ENCODE data around the gene BARX2. TPM values are rescaled to one million over a fixed set of nuclear protein-coding genes. Genes with fewer than 3 reads are reported as not detected.
"Not testable (repeated sequence)": the region's sequence is repeated elsewhere in the genome, so short reads cannot be mapped to it uniquely, and the experiment has no call there.

Gene BARX2
- total RNA-seq, 1 donor from 2014 or later: 0.18 TPM

- Mint-ChIP-seq H3K4me3 (ENCODE audit: unreplicated experiment) (no peak overlapping the region), H3K9me3 (ENCODE audit: unreplicated experiment) (no peaks in the 10 kb centered on the region), H3K4me1 (ENCODE audit: unreplicated experiment) (no peaks in the 10 kb centered on the region), H3K27me3 (ENCODE audit: unreplicated experiment) (peaks cover 1% of the 10 kb centered on the region), H3K36me3 (ENCODE audit: low read depth, unreplicated experiment) (no peaks in the 10 kb centered on the region), H3K27ac (ENCODE audit: unreplicated experiment) (no peak overlapping the region)
- peak; percentile 64 for TF ChIP-seq CTCF (IDR thresholded peaks at IDR 0.05; ENCODE audit: unreplicated experiment)
- DNase-seq (ENCODE audit: low spot score): peak; percentile 85
Measured at GRCh38 chr11:129331871-129332274, 43.8 kb upstream of the BARX2 start.

GRCh38 chr11:129333873-129334272, 41.8 kb upstream of the BARX2 start:
- no peak overlapping the region for H3K4me3 Mint-ChIP-seq (ENCODE audit: unreplicated experiment)
- H3K27ac Mint-ChIP-seq (ENCODE audit: unreplicated experiment): no peak overlapping the region
- no peak for DNase-seq (ENCODE audit: low spot score)
- TF ChIP-seq CTCF (IDR thresholded peaks at IDR 0.05; ENCODE audit: unreplicated experiment): peak; percentile 64
- H3K4me1 Mint-ChIP-seq (ENCODE audit: unreplicated experiment): no peaks in the 10 kb centered on the region
- H3K9me3 Mint-ChIP-seq (ENCODE audit: unreplicated experiment): no peaks in the 10 kb centered on the region
- no peaks in the 10 kb centered on the region for H3K36me3 Mint-ChIP-seq (ENCODE audit: low read depth, unreplicated experiment)
- H3K27me3 Mint-ChIP-seq (ENCODE audit: unreplicated experiment): peaks cover 1% of the 10 kb centered on the region

GRCh38 chr11:129344301-129344940, 31.2 kb upstream of the BARX2 start:
- H3K27ac Mint-ChIP-seq (ENCODE audit: unreplicated experiment); H3K4me1 Mint-ChIP-seq (ENCODE audit: unreplicated experiment); H3K36me3 Mint-ChIP-seq (ENCODE audit: low read depth, unreplicated experiment); H3K27me3 Mint-ChIP-seq (ENCODE audit: unreplicated experiment); H3K9me3 Mint-ChIP-seq (ENCODE audit: unreplicated experiment); H3K4me3 Mint-ChIP-seq (ENCODE audit: unreplicated experiment); DNase-seq (ENCODE audit: low spot score): not testable (repeated sequence)

GRCh38 chr11:129346916-129347315, 28.7 kb upstream of the BARX2 start:
- no peak for DNase-seq (ENCODE audit: low spot score)
- no peak for TF ChIP-seq CTCF (IDR thresholded peaks at IDR 0.05; ENCODE audit: unreplicated experiment)
- Mint-ChIP-seq H3K27me3 (ENCODE audit: unreplicated experiment) (no peaks in the 10 kb centered on the region), H3K27ac (ENCODE audit: unreplicated experiment) (no peak overlapping the region), H3K4me3 (ENCODE audit: unreplicated experiment) (no peak overlapping the region), H3K9me3 (ENCODE audit: unreplicated experiment) (no peaks in the 10 kb centered on the region), H3K4me1 (ENCODE audit: unreplicated experiment) (no peaks in the 10 kb centered on the region), H3K36me3 (ENCODE audit: low read depth, unreplicated experiment) (no peaks in the 10 kb centered on the region)

GRCh38 chr11:129348813-129349212, 26.8 kb upstream of the BARX2 start:
- Mint-ChIP-seq H3K27ac (ENCODE audit: unreplicated experiment) (no peak overlapping the region), H3K27me3 (ENCODE audit: unreplicated experiment) (no peaks in the 10 kb centered on the region), H3K4me3 (ENCODE audit: unreplicated experiment) (no peak overlapping the region), H3K36me3 (ENCODE audit: low read depth, unreplicated experiment) (no peaks in the 10 kb centered on the region), H3K9me3 (ENCODE audit: unreplicated experiment) (no peaks in the 10 kb centered on the region), H3K4me1 (ENCODE audit: unreplicated experiment) (no peaks in the 10 kb centered on the region)
- DNase-seq (ENCODE audit: low spot score): no peak
- TF ChIP-seq CTCF (IDR thresholded peaks at IDR 0.05; ENCODE audit: unreplicated experiment): no peak

All from endothelial cell (in vitro differentiated cells).